GM21423 (cell line): ENCODE measurements around the gene FSIP1.

Experiments used
- ATAC-seq: cut with Tn5 transposase; IDR thresholded peaks from one replicate; pipeline ENCODE4 v1.9.1; 2021; ENCODE audit warnings: mild to moderate bottlenecking, moderate library complexity; ENCODE audit not compliant: unreplicated experiment

Gene FSIP1

DNA sequence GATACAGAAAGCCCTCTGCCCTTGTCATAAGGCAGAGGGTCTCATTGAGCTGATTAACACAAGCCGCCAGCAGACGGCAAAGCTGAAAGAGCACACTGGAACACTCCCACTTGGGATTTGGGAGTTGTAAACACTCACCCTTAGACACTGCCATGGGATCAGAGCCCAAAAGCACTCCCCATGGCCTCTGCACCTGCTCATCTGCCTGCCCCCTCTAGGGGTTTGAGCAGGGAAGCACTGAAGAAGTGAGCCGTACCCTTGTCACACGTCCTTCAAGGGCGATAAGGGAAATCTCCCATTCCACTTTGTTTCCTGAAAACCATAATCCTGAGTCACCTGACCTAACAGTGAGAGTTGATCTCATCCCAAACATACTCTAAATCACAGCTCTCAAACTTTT, 14.7 kb downstream of the FSIP1 start:
- no peak for ATAC-seq

DNA sequence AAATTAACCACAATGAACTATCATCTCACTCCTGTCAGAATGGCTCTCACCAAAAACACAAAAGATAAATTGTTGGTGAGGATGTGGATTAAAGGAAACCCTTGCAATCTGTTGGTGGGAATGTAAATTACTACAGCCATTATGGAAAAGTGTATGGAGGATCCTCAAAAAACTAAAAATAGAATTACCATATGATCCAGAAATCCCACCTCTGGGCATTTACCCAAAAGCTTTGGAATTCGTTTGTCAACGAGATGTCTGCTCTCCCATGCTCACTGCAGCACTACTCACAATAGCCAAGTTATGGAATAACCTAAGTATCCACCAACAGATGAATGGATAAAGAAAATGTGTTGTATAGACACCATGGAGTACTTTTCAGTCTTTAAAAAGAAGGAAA, 21.6 kb downstream of the FSIP1 start:
- ATAC-seq: no peak

DNA sequence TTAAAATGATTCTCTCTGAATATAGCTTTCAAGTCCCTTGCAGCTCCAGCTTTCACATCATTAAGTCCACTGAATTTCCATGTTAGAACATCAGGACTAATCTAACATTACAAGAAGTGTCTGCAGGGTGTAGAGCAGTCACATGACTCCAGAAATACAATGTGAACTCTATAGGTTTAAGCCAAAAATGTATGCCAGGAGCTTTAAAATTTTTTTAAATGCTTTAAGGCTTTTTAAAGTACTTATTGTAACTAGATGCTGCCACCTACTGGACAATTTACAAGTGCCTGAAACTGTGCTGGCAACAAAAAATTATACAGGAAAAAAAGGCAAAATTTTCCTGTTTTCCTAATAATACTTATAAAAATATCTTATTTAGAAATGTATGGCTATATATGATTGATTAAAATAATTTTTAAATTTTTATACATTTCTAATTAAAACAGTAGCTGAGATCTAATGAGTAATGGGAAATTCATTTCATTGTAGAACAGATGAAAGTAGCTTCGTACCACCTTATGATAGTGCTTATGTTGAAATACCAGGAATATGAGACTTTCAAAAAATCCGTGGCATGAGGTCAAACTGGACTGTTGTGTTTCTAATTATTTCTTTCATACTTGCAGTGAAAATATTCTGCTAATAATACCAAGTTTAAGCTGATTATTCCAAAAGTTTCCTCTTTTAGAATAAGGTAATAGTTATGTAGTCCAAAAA, 25.7 kb downstream of the FSIP1 start:
- ATAC-seq: no peak

DNA sequence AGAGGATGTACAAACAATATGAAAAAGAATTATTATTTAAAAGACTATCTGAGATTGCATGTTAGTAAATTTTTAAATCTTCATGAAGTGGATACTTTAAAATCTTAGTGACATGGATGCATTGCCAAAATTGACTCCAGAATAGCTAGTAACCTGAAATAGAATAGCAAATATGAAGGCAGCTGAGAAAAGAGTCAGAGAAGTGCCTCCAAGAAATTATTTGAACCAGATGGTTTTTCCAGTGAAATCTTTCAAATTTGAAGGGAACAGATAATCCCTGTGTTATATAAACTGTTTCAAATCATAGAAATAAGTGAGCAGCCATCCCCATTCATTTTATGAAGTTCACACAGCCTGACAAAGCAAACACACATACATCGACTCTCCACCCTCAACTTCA, 29.6 kb downstream of the FSIP1 start:
- ATAC-seq: no peak

DNA sequence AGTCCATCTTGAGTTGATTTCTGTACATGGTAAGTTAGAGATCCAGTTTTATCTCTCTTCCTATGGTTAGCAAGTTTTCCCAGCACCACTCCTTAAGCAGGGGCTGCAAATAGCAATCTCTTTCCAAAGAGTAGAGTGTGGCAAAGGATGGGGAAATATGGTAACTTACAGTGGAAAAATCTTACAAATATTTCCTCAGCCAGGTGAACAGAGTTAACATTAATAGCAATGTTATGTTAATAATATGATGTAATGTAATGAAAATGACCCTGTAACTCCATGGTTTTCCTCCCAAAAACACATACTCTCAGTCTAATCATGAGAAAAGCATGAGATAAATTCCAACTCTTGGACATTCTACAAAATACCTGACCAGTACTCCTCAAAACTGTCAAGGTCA, 30.4 kb downstream of the FSIP1 start:
- no peak for ATAC-seq

DNA sequence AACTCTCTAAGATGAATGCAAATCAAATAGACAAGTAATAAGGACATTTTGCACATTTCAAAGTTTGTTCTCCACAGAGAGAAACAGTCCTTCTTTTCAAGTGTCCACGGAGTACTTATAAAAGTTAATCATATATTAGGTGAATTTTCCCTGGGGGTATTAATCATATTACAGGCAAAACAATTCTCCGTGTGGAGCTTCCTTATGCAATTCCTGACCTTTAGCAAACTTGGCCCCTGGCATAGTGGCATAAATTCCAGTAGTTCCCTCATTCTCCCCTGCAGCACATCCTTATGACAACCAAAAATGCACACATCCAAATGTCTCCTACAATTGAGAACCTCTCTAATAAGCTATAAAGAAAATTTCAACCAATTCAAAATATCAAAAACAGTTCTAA, 34.4 kb downstream of the FSIP1 start:
- no peak for ATAC-seq

DNA sequence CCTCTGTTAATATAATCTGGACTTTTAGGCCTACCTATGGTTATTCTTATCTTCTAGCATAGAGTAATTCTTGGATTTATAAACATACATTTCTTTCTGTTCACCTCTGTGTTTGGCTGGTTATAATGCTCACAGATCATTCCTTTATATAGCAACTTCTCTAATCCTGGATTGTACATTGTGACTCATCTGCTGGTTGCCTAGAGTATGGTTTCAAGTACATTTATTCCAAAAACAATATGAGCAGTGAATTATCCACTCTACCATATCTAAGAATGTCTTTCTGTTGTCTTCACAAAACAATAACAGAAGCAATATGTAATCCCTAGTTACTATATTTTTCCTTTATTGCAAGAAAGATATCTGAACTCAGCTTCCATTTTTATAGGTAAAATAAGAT, 35.3 kb downstream of the FSIP1 start:
- ATAC-seq: no peak

DNA sequence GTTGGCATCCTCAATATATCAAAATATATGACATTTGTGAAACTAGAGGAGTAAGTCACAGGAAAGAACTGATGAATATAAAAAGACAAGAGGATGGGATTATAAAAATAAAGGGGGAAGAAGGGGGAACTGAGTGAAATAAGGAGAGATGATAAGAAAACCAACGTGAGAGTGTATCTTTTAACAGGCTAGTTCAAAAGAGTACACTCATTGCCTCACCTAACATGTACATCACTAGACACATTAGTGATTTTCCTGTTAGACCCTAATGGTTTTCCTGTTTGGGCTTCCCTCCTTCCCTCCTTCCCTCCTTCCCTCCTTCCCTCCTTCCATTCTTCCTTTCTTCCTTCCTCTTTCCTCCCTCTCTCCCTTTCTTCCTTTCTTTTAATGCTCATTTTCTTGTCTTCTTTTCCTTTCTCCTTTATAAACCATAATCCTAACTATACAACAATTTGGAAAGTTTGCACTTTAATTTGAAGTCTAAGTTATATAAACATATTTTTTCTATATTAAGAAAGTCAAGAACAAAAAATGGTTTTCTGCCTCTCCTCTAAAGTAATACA, 35.8 kb downstream of the FSIP1 start:
- ATAC-seq: no peak

DNA sequence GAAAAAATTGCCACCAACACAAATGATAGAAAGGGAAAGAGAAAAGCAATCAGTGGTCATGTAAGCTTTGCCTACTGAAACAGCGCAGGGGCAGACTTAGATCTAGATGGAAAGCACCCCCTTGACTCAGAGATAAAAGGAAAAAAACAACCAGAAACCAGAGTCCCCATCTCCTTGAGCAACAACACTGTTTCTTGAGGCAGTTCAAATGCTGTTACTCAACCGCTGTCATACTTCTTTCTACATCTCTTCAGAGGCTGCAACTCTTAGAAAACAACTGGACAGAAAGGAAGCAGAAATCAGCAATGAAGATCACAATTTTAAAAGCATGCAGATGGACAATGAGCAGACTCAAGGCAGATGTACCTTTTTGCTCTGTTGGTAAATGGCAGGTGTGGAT, 36.5 kb downstream of the FSIP1 start:
- ATAC-seq: no peak

DNA sequence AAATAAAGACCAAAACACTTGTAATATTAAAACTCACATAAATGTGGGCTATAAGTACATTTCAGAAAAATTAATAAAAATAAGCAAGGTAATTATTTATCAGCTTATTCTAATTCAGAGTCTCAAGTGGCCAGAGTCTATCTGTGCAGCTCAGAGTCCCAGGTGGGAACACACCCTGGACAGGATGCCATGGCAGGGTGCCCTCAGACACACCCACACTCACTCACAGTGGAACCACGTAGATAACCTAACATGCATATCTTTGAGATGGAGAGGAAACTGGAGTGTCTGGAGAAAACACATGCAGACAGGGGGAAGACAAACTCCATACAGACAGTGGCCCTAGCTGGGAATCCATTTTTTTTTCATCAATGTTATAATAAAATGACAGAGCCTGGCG, 37.2 kb downstream of the FSIP1 start:
- ATAC-seq: no peak

DNA sequence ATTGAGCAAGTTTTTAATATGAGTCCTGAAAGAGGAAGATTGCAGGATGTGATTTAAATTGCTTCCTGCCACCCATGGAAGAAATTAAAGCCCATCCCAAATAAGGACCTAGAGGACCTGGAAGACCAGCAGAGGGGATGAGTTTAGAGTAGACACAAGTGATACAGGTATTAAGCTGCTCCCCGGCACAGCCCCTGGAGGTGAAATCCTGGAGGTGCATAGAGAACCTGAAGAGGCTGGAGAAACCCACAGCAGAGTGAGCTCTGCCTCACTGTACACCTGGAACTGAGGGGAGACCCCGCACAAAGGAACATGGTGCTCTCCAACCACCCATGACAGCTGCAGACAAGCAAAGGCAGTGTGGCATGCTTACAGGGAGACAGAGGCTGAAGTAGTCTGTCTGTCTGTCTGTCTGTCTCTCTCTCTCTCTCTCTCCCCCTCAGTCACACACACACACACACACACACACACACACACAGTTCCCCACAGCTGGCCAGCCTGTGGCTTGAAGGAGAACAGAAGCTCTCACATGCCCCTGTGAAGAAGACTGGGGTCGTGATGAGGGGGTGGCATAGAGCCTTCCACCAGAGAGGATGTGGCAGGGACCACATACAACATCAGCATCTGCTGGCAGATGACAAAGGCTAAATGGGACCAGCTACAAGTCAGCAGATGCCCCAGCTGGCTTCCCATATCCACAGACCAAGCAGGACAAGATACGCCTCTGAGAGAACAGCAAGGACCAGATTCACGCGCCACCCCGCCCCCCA, 38.1 kb downstream of the FSIP1 start:
- ATAC-seq: no peak

DNA sequence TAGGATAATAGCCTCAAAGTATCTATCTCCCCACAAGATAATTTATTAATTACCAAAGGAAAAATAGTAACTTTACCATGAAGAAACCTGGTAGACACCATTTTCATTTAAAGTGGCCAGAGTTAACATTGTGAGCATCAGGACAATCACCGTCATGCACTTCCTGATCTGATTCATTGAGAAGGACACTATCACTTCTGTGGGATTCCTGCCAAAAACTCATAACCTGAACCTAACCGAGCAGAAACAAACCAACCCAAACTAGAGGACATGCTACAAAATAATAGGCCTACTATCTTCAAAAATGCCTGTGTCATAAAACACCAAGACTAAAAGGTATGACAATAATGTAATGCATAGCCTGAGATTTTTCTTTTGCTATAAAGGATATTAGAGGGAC, 39.0 kb downstream of the FSIP1 start:
- no peak for ATAC-seq

DNA sequence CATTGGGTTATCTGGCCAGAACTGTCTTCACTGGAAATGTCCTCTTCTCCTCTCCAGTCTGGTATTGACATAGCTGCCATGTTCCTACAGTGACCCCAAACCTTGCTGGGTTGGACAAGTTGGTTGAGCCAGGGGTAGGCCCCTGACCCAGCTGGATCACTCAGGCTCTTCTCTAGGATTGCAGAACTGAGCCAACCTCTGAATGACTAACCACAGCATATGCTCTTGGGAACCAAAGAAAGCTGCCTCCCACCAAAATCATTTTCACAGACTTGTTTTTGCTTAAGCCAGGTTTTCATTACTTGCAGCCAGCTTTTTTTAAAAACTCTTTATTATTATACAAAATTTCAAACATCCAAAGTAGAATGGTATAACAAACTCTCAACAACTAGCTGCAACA, 41.4 kb downstream of the FSIP1 start:
- no peak for ATAC-seq

DNA sequence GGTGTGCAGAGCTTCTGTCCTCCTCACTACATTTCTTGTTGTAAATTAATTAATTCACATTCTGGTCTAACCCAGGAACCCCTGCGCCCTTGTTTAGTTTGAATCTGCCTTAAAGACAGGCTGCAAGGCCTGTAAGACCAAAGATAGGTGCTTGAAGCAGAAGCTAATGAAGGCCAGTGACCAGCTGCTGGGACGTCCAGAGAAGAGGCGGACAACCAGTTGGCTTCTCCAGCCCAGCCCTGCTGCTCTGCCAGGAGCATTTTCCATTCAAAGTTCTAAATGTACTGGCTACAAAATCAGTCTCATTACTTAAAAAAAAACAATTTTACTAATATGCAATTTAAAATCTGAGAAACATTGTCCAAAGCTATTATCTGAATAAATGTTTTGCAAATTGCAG, 43.6 kb downstream of the FSIP1 start:
- no peak for ATAC-seq

DNA sequence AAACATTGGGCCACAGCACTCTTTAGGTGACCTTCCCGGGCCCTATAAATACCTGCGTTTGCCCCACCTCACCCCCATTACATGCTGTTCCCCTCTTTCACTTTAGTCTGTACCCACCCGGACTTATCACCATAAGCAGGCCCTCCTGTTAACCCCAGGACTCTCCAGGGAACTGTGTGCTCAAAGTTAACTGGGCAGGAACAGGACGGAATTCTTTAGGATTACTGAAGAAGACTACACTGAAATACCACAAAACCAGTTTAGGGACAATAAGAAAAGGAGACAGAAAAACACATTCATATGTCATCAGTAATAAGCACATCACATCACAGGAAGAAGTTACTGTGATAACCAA, 45.5 kb downstream of the FSIP1 start:
- no peak for ATAC-seq

DNA sequence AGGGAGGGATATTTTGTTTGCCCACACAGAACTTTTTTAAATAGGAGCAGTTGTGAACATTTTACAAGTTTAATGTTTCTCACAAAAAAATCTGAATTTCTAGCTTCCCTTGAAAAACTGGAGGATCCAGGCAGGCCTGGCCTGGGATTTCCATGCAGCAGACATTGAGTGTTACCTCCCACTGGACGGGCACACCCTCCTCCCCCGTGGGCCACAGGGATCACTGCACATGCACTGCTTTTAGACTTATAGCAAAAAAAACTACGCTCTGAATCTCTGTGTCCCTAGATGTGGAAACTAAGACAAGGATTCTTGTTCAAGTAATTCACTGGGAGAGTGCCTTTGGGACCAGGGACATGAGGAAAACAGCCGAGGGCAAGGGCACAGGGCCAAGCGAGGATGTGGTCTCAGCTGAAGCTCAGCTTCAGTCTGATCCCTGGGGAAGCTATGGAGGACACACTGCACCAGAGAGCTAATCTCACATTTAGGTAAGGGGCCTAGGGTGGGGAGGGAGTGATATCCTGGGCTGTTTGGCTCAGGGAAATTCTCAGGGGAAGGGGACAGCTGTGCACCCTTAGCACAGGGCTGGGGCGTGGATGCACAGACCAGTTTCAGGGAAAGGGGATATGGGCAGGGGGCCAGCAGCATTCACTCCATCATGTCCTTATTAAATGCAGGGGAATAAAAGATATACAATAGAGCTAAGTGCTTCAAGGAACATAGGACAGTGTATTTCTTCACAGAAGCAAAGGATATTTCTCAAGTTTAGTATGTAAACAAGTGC, 46.0 kb downstream of the FSIP1 start:
- no peak for ATAC-seq

DNA sequence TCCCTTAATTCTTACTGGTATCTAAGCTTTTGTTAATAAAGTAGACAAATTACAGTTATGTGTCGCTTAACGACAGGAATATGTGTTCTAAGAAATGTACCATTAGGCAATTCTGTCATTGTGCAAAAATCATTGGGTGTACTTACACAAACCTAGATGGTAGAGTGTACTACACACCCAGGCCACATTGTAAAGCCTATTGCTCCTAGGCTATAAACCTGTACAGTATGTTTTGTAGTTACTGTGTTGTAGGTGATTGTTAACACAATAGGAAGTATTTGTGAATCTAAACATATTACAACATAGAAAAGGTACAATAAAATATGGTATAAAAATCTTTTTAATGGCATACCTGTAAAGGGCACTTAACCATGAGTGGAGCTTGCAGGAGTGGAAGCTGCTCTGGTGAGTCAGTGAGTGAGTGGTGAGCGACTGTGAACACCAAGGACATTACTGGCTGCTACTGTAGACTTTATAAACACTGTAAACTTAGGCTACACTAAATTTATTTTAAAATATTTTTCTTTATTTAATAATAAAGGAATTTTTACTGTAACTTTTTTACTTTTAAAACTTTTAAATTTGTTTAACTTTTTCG, 47.4 kb downstream of the FSIP1 start:
- ATAC-seq: no peak

DNA sequence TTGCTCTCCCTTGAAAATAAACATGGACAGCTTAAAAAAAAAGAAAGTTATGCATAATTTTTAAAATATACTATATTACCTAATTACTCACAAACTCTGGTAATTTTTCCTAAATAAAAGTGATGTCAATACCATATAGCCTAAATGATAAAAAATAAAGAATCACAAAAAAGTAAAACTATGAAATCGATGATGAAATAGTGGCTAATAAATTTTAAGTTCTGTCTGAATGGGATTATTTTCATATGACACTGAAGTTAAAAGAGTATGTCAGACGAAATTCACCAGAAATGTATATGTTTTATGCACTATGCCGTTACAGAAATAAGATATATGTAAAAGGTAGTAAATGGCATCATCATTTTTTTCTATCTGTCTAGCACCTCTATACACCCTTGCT, 51.4 kb downstream of the FSIP1 start:
- no peak for ATAC-seq

DNA sequence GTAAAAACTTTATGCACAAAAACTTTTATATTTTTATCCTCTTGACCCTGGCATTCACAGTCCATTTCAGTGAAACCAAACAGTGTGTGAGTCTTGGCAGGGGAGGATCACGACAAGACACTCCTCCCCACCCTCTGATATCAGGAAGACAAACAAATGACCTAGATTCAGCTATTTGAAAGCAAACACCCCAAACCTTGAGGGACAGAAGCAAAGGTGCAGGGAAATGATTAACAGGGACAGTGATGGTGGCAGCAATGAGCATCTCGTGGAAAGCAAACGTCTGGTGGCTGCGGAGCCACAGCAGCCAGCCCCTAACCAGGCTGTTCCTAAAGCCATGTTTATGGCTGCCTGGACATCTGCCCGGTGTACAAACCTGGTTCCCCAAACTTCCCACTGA, 52.1 kb downstream of the FSIP1 start:
- no peak for ATAC-seq

DNA sequence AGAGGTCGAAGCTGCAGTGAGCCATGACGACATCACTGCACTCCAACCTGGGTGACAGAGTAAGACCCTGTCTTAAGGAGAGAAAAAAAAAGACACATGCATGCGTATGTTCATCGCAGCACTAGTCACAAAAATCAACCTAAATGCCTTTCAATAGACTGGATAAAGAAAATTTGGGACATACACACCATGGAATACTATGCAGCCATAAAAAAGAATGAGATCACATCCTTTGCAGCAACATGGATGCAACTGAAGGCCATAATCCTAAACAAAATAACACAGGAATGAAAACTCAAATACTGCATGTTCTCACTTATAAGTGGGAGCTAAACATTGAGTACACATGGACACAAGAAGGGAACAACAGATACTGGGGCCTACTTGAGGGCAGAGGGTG, 53.1 kb downstream of the FSIP1 start:
- ATAC-seq: no peak

DNA sequence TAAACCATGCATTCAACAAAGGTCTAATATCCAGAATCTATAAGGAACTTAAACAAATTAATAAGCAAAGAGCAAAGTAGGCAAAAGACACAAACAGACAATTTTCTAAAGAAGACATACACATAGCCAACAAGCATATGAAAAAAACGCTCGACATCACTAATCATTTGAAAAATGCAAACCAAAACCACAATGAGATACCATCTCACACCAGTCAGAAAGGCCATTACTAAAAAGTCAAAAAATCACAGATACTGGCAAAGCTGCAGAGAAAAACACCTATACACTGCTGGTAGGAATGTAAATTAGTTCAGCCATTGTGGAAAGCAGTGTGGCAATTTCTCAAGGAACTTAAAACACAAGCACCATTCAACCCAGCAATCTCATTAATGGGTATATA, 53.8 kb downstream of the FSIP1 start:
- ATAC-seq: no peak
